Fibroblast of villous mesenchyme (primary cell): ENCODE data around the gene RWDD4. TPM values are rescaled to one million over a fixed set of nuclear protein-coding genes. Genes with fewer than 3 reads are reported as not detected.

Source experiments
- DNase-seq: peaks from one replicate; pipeline ENCODE4 v3.0.0-alpha.2; 2010; ENCODE audit warnings: low read depth
- H3K4me3 ChIP-seq: 2 replicates; pipeline ENCODE4 v1.5.1; 2011; ENCODE audit warnings: low read depth, mild to moderate bottlenecking, low read length
- total RNA-seq: library from RNA; depleted of rRNA; stranded (reverse); fragments of >200 nt; gene quantifications from 2 replicates; pipeline ENCODE4 v1.2.3, GENCODE V29; 2012
- TF ChIP-seq, protein P1 (sequence below): IDR thresholded peaks from 2 replicates; pipeline ENCODE4 v1.5.1; 2012; ENCODE audit warnings: low read depth, mild to moderate bottlenecking, low read length; ENCODE audit not compliant: insufficient read depth

RWDD4 gene
- 19.3 and 30.2 TPM in 2 replicates for total RNA-seq

DNA sequence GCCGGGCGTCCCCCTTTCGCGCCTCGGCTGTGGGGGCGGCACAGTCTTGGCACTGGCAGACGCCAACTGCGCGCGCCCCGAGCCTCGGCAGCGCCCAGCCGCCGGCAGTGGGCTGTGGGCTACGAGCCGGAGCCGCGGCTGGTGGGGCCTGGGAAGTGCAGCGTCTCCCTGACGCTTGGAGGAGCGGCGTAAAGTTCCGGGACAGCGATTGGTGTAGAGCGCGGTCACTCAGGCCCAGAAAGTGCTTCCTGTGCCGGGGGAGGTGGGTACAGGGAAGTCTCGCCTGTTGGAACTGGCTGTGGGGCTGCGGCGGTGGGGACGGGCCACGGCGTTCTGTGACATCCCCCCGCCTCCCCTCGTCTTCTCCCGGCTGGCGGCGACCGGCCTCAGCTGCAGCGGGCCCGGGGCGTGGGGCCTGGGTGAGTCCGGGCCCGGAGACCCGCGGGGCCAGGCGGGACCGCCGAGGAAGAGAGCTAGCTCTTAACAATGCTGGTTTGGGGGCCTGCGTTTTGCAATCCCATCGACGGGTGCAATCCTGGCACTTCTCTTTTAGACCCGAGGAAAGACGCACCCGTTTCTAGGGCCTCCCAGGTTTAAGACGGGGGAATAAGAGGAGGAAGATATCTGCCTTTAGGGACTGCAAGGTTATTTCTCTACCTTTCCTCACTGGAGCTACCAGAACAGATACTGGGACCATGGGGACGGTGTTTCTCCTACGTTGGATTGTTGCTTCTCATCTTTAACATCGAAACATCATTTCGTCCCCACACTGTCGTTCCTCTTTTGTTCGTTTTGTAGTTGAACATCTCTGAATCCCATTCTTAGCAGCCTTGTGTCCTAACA is at the start of gene RWDD4, which contains the start of gene TRAPPC11:
RWDD4 (minus strand) TSS at position 157 of the 843 bp plus-strand sequence. CDS start 233 bp downstream, outside the sequence.
TRAPPC11 (plus strand) TSS at position 265 of the 843 bp plus-strand sequence. CDS start 4,575 bp downstream, outside the sequence.
- peak within 1 kb of the TSS; percentile 69 for H3K4me3 ChIP-seq
- TF ChIP-seq, protein P1, sequence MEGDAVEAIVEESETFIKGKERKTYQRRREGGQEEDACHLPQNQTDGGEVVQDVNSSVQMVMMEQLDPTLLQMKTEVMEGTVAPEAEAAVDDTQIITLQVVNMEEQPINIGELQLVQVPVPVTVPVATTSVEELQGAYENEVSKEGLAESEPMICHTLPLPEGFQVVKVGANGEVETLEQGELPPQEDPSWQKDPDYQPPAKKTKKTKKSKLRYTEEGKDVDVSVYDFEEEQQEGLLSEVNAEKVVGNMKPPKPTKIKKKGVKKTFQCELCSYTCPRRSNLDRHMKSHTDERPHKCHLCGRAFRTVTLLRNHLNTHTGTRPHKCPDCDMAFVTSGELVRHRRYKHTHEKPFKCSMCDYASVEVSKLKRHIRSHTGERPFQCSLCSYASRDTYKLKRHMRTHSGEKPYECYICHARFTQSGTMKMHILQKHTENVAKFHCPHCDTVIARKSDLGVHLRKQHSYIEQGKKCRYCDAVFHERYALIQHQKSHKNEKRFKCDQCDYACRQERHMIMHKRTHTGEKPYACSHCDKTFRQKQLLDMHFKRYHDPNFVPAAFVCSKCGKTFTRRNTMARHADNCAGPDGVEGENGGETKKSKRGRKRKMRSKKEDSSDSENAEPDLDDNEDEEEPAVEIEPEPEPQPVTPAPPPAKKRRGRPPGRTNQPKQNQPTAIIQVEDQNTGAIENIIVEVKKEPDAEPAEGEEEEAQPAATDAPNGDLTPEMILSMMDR, result no peak
- peak; percentile 99 for DNase-seq

DNA sequence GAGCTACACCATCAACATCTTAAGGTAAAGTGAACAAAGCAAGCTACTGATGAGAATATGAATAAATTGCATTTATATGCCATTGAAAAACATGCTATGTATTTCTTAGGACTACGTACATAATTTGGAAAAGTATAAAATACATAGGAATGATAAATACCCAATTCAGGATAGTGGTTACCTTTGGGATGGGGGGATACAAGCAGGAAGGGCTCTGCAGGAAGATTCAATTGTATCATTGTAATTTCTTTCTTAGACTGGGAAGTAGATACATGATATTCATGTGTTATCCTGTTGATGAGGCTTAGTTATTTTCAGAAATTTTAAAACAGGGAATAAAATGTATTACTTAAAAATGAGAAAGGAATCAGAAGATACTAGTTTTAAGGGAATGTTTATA is 43.5 kb upstream of the RWDD4 start:
- no peak overlapping the region for H3K4me3 ChIP-seq
- TF ChIP-seq, protein P1, result no peak

DNA sequence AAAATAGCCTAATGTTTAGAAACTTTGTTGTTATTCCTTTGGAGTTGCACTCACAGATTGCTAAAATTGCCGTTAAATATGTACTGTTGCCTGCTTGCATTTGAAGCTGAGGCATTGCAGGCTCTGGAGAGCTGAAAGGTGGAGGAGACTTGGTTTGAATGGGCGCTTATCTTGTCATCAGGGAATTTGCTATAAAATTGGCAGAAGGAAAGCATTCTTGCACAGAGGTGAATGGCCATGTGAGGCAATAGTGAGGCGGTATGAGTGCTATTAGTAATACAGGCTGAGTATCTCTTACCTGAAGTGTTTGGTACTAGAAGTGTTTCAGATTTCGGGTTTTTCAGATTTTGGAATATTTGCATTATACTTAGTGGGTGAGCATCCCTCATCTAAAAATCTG is 41.4 kb upstream of the RWDD4 start:
- TF ChIP-seq, protein P1, result no peak
- DNase-seq, result no peak
- no peak overlapping the region for H3K4me3 ChIP-seq

More for the DNA sequence above, 43.5 kb upstream of the RWDD4 start:
- no peak for DNase-seq

DNA sequence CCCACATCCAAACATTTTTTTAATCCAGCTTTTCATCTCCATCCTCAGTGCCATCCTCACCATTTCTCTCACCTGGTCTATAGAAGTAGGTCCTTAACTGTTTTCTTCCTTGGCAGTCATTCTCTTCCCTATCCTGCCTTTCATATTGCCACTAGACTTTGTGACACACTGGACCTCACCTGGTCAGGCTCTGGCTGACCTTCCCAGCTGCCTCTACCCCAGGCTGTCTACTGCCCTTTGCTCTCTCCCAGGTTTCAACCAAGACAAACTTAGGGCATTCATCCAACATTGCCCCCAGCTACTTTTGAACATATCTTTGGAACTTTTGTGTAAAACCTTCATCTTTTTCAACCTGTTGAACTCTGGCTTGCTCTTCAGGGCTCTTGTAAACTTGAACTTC is 39.9 kb upstream of the RWDD4 start:
- no peak overlapping the region for H3K4me3 ChIP-seq
- TF ChIP-seq, protein P1, result no peak
- no peak for DNase-seq

DNA sequence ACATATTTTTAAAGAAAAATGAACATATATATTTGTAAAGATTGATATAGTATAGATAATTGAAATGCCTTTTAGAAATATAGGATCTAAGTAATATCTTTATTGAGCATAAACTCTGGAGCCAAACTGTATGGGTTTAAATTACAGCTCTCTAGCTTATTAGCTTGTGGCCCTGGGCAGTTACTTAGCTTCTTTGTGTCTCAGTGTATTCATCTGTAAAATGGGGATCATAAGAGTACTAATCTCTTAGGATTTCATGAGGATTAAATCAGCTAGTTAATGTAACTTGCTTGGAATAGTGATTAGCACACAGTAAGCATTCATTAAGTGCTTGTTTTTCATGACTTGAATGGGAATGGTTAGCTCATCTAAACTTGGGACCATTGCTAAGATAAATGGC is 32.9 kb upstream of the RWDD4 start:
- H3K4me3 ChIP-seq, result no peak overlapping the region
- TF ChIP-seq, protein P1, result no peak
- DNase-seq, result no peak

DNA sequence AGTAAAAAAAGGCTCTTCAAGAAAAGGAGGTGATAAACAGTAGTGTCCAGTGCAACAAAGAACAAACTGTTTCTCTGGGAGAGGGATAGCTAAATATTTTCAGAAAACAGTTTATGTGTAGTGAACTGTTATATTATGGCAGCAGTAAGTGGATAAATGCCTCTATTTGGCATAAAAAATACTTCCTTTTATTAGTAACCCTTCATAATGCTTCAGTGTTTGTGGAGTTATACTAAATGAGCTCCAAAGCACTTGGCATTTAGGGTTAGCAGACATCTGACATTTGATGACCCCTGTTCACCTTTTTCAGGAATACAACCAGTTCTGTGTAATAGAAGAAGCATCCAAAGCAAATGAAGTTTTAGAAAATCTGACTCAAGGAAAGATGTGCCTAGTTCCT is 32.0 kb upstream of the RWDD4 start:
- no peak for DNase-seq
- H3K4me3 ChIP-seq, result no peak overlapping the region
- TF ChIP-seq, protein P1, result no peak
